CD4-positive, alpha-beta T cell (primary cell): ENCODE results near the gene CCDC154. TPM values are rescaled to one million over a fixed set of nuclear protein-coding genes. Genes with fewer than 3 reads are reported as not detected.

Experiments
- ATAC-seq: fragments of 200-7000 bp; cut with Tn5 transposase; one replicate; pipeline ENCODE4 v1.10.0; 2022; ENCODE audit warnings: mild to moderate bottlenecking; ENCODE audit not compliant: poor library complexity
- CTCF ChIA-PET: fragments of 350-600 bp; sonication (Branson Sonifier 250); formaldehyde crosslinking; loops from one replicate; lab custom pipeline; 2021; ENCODE audit warnings: antibody characterized with exemption, inconsistent platforms; lab: Charles Lee
- POLR2A ChIA-PET: fragments of 350-600 bp; sonication (Branson Sonifier 250); formaldehyde crosslinking; loops from one replicate; lab custom pipeline; 2021; ENCODE audit warnings: antibody characterized with exemption, inconsistent platforms; lab: Charles Lee
- DNase-seq, 14 experiments: peaks; one replicate each; pipeline ENCODE4 v3.0.0-alpha.2; 2013 to 2020; ENCODE audit warnings: mixed read lengths in 2 of 14
- H3K27ac ChIP-seq, 2 donors: one replicate each; pipeline versions ENCODE4 v1.5.1 to v1.7.0; 2013; ENCODE audit warnings: low read length in 2 of 2, low read depth in 1 of 2, mild to moderate bottlenecking in 1 of 2
- H3K27me3 ChIP-seq, 2 experiments: 1 replicate in 1 of 2; 2 replicates in 1 of 2; pipeline versions ENCODE4 v1.6.1 to v1.7.0; 2013; ENCODE audit warnings: low read length in 2 of 2, control low read depth in 1 of 2, mild to moderate bottlenecking in 1 of 2, moderate library complexity in 1 of 2; ENCODE audit not compliant: insufficient read depth in 2 of 2, control insufficient read depth in 1 of 2
- H3K36me3 ChIP-seq: one replicate; pipeline ENCODE4 v1.6.1; 2013; ENCODE audit warnings: low read length, control low read depth; ENCODE audit not compliant: insufficient read depth
- H3K4me1 ChIP-seq: one replicate; pipeline ENCODE4 v1.6.1; 2013; ENCODE audit warnings: low read length, control low read depth; ENCODE audit not compliant: insufficient read depth
- H3K4me3 ChIP-seq: one replicate; pipeline ENCODE4 v1.5.1; 2013; ENCODE audit warnings: mild to moderate bottlenecking, low read length, moderate library complexity
- H3K9me3 ChIP-seq, 2 experiments: 1 replicate in 1 of 2; 2 replicates in 1 of 2; pipeline versions ENCODE4 v1.6.1 to v1.7.0; 2013; ENCODE audit warnings: low read length in 2 of 2, mild to moderate bottlenecking in 2 of 2, control low read depth in 1 of 2, moderate library complexity in 1 of 2; ENCODE audit not compliant: control insufficient read depth in 1 of 2, insufficient read depth in 1 of 2
- H3K27ac Mint-ChIP-seq: one replicate; pipeline ENCODE4 v1.8.0; 2020; ENCODE audit warnings: mixed read lengths
- H3K27me3 Mint-ChIP-seq: one replicate; pipeline ENCODE4 v1.8.0; 2021; ENCODE audit warnings: mixed read lengths
- H3K36me3 Mint-ChIP-seq: one replicate; pipeline ENCODE4 v1.8.0; 2021; ENCODE audit warnings: low read depth, mixed read lengths
- H3K4me1 Mint-ChIP-seq: one replicate; pipeline ENCODE4 v1.8.0; 2021; ENCODE audit warnings: low read depth, mixed read lengths
- H3K4me3 Mint-ChIP-seq: one replicate; pipeline ENCODE4 v1.8.0; 2020; ENCODE audit warnings: mild to moderate bottlenecking, mixed read lengths
- H3K9me3 Mint-ChIP-seq: one replicate; pipeline ENCODE4 v1.8.0; 2020; ENCODE audit warnings: mixed read lengths
- CTCF ChIP-seq: fragments of 200-600 bp; IDR thresholded peaks from one replicate; pipeline ENCODE4 v1.8.0; 2022; ENCODE audit warnings: antibody characterized with exemption, mild to moderate bottlenecking
- intact Hi-C, 2 experiments: fragments of 100-400 bp; cut with DNase I in 1 of 2; cut with micrococcal nuclease in 1 of 2; formaldehyde crosslinking; loops; one replicate each; pipeline versions ENCODE4 v1.15.1 to v1.9.0; 2023 to 2025; cut with DNase I, micrococcal nuclease
- total RNA-seq, 174 experiments: library from RNA in 2 of 174; stranded (reverse) in 2 of 174; gene quantifications; one replicate each; pipeline ENCODE4 v1.2.3 and lab custom pipeline; 2021 to 2026

Gene CCDC154
- total RNA-seq, 2 experiments from 2014 or later, result 2.9 to 3.0 TPM

- CTCF ChIA-PET, result no interaction called here
- no peaks in the 10 kb centered on the region for H3K9me3 ChIP-seq
- no peak overlapping the region for H3K4me3 Mint-ChIP-seq
These were observed 8.2 kb downstream of the CCDC154 start for GRCh38 chr16:1435921-1436697.

GRCh38 chr16:1434644-1435592, 9.4 kb downstream of the CCDC154 start:
- Histone ChIP-seq H3K9me3 (no peaks in the 10 kb centered on the region), H3K4me3 (no peak overlapping the region), H3K36me3 (no peaks in the 10 kb centered on the region), H3K27me3 (peaks cover 0 to 5% of the 10 kb centered on the region in 2 experiments), H3K4me1 (peaks cover 7% of the 10 kb centered on the region), H3K27ac (no peak overlapping the region)
- H3K36me3 Mint-ChIP-seq, result no peaks in the 10 kb centered on the region
- intact Hi-C loops, result no loop called here
- H3K4me3 Mint-ChIP-seq, result no peak overlapping the region
- CTCF ChIA-PET, result no interaction called here
- no peak overlapping the region for H3K27ac Mint-ChIP-seq
- no peak for TF ChIP-seq CTCF
- H3K27me3 Mint-ChIP-seq, result no peaks in the 10 kb centered on the region
- no peaks in the 10 kb centered on the region for H3K9me3 Mint-ChIP-seq
- ATAC-seq, result no peak
- H3K4me1 Mint-ChIP-seq, result no peaks in the 10 kb centered on the region
- POLR2A ChIA-PET, result no interaction called here
- no peak for DNase-seq

More at GRCh38 chr16:1435921-1436697, 8.2 kb downstream of the CCDC154 start:
- no peaks in the 10 kb centered on the region for H3K9me3 Mint-ChIP-seq
- no peaks in the 10 kb centered on the region for H3K4me1 Mint-ChIP-seq
- intact Hi-C loops, result no loop called here
- H3K36me3 ChIP-seq, result no peaks in the 10 kb centered on the region
- H3K27me3 Mint-ChIP-seq, result no peaks in the 10 kb centered on the region
- ATAC-seq (no peak), DNase-seq (no peak)
- no peak overlapping the region for H3K4me3 ChIP-seq
- no peak overlapping the region for H3K27ac ChIP-seq
- POLR2A ChIA-PET, result no interaction called here
- H3K4me1 ChIP-seq, result peaks cover 7% of the 10 kb centered on the region
- H3K27ac Mint-ChIP-seq, result no peak overlapping the region
- TF ChIP-seq CTCF, result no peak
- no peaks in the 10 kb centered on the region for H3K36me3 Mint-ChIP-seq
- peaks cover 0 to 5% of the 10 kb centered on the region in 2 experiments for H3K27me3 ChIP-seq

- Histone ChIP-seq H3K27me3 (peaks cover 0 to 5% of the 10 kb centered on the region in 2 experiments), H3K9me3 (no peaks in the 10 kb centered on the region), H3K36me3 (no peaks in the 10 kb centered on the region), H3K4me1 (peaks cover 9% of the 10 kb centered on the region), H3K27ac (no peak overlapping the region), H3K4me3 (peak overlapping the region; percentile 39)
- Mint-ChIP-seq H3K9me3 (no peaks in the 10 kb centered on the region), H3K4me3 (no peak overlapping the region), H3K4me1 (no peaks in the 10 kb centered on the region), H3K27me3 (no peaks in the 10 kb centered on the region), H3K36me3 (no peaks in the 10 kb centered on the region), H3K27ac (no peak overlapping the region)
- DNase-seq (no peak), ATAC-seq (no peak)
- POLR2A ChIA-PET, result no interaction called here
- CTCF ChIA-PET, result no interaction called here
- intact Hi-C loops, result no loop called here
- no peak for TF ChIP-seq CTCF
These were observed 10.6 kb downstream of the CCDC154 start for GRCh38 chr16:1433756-1434155.
